ENCODE results near the gene ADAM33.

Gene ADAM33

GRCh38 chr20:3635346-3635745 lies 46.5 kb downstream of the ADAM33 start:
- no peak for DNase-seq

- DNase-seq = no peak
Observed at GRCh38 chr20:3633913-3634478, 47.8 kb downstream of the ADAM33 start.

- no peak for DNase-seq
Observed at GRCh38 chr20:3632311-3633004, 49.4 kb downstream of the ADAM33 start.

GRCh38 chr20:3631534-3631933 lies 50.3 kb downstream of the ADAM33 start:
- no peak for DNase-seq

GRCh38 chr20:3630429-3630828 lies 51.4 kb downstream of the ADAM33 start:
- no peak for DNase-seq

GRCh38 chr20:3629893-3630292 lies 51.9 kb downstream of the ADAM33 start:
- no peak for DNase-seq

GRCh38 chr20:3628502-3629314 lies 53.1 kb downstream of the ADAM33 start:
- no peak for DNase-seq

- DNase-seq = no peak
Observed at GRCh38 chr20:3627476-3627875, 54.3 kb downstream of the ADAM33 start.

- no peak for DNase-seq
Observed at GRCh38 chr20:3622406-3622805, 59.4 kb downstream of the ADAM33 start.

GRCh38 chr20:3621111-3621510 lies 60.7 kb downstream of the ADAM33 start:
- no peak for DNase-seq
